Liver (tissue), 9 donors: ENCODE data around the gene CAP2. TPM values are rescaled to one million over a fixed set of nuclear protein-coding genes. Genes with fewer than 3 reads are reported as not detected.

Source experiments
- DNase-seq: peaks from one replicate; pipeline ENCODE4 v3.0.0-alpha.2; 2017; ENCODE audit warnings: low spot score
- H3K27ac ChIP-seq, 2 donors: one replicate each; pipeline ENCODE4 v1.7.0; 2013; ENCODE audit warnings: inconsistent platforms in 2 of 2, low read length in 2 of 2, control low read depth in 1 of 2, low read depth in 1 of 2, mild to moderate bottlenecking in 1 of 2
- H3K27me3 ChIP-seq, 4 donors: one replicate each; pipeline versions ENCODE4 v1.6.1 to v1.7.0; 2013; ENCODE audit warnings: low read length in 3 of 4, inconsistent platforms in 1 of 4, mild to moderate bottlenecking in 1 of 4, moderate library complexity in 1 of 4; ENCODE audit not compliant: control insufficient read depth in 4 of 4, insufficient read depth in 4 of 4
- H3K36me3 ChIP-seq, 4 donors: one replicate each; pipeline versions ENCODE4 v1.6.1 to v1.7.0; 2013; ENCODE audit warnings: low read length in 3 of 4, mild to moderate bottlenecking in 3 of 4, low read depth in 1 of 4, moderate library complexity in 1 of 4; ENCODE audit not compliant: control insufficient read depth in 4 of 4, insufficient read depth in 3 of 4
- H3K4me1 ChIP-seq, 4 donors: one replicate each; pipeline versions ENCODE4 v1.6.1 to v1.7.0; 2013; ENCODE audit warnings: low read length in 3 of 4, mild to moderate bottlenecking in 3 of 4, moderate library complexity in 1 of 4; ENCODE audit not compliant: control insufficient read depth in 4 of 4, insufficient read depth in 4 of 4
- H3K4me3 ChIP-seq, 3 donors: one replicate each; pipeline versions ENCODE4 v1.6.1 to v1.7.0; 2013; ENCODE audit warnings: low read length in 3 of 3, control low read depth in 1 of 3, low read depth in 1 of 3, mild to moderate bottlenecking in 1 of 3
- H3K9ac ChIP-seq, 2 donors: one replicate each; pipeline ENCODE4 v1.7.0; 2013; ENCODE audit warnings: low read length in 2 of 2, mild to moderate bottlenecking in 2 of 2, moderate library complexity in 2 of 2, control low read depth in 1 of 2, low read depth in 1 of 2
- H3K9me3 ChIP-seq, 4 donors: one replicate each; pipeline versions ENCODE4 v1.6.1 to v1.7.0; 2013; ENCODE audit warnings: low read length in 3 of 4; ENCODE audit not compliant: control insufficient read depth in 4 of 4
- CTCF ChIP-seq: fragments of 150-350 bp; IDR thresholded peaks from 2 replicates; pipeline ENCODE4 v1.5.1; 2017; ENCODE audit warnings: improper control_type of control experiment, low read depth, low read length; ENCODE audit not compliant: missing input control
- EGR1 ChIP-seq, 2 donors: IDR thresholded peaks; 2 replicates each; pipeline ENCODE4 v1.6.1; 2016 to 2018; ENCODE audit warnings: antibody characterized with exemption in 2 of 2, low read depth in 2 of 2
- FOXA1 ChIP-seq: IDR thresholded peaks from 2 replicates; pipeline ENCODE4 v1.6.1; 2016; ENCODE audit warnings: antibody characterized with exemption
- FOXA2 ChIP-seq: IDR thresholded peaks from 2 replicates; pipeline ENCODE4 v1.6.1; 2016; ENCODE audit warnings: antibody characterized with exemption
- GABPA ChIP-seq, 2 donors: IDR thresholded peaks in 1 of 2; conservative IDR thresholded peaks in 1 of 2; 2 replicates each; pipeline ENCODE4 v1.6.1; 2016; ENCODE audit warnings: antibody characterized with exemption in 2 of 2, mild to moderate bottlenecking in 1 of 2, moderate library complexity in 1 of 2
- HNF4A ChIP-seq, 2 donors: conservative IDR thresholded peaks; 2 replicates each; pipeline ENCODE4 v1.6.1; 2016; ENCODE audit warnings: antibody characterized with exemption in 2 of 2, mild to moderate bottlenecking in 2 of 2
- HNF4G ChIP-seq: IDR thresholded peaks from 2 replicates; pipeline ENCODE4 v1.6.1; 2016; ENCODE audit warnings: antibody characterized with exemption
- JUND ChIP-seq, 2 donors: IDR thresholded peaks; 2 replicates each; pipeline ENCODE4 v1.6.1; 2016; ENCODE audit warnings: antibody characterized with exemption in 2 of 2
- RXRA ChIP-seq, 2 donors: IDR thresholded peaks; 2 replicates each; pipeline ENCODE4 v1.6.1; 2017 to 2018; ENCODE audit warnings: antibody characterized with exemption in 2 of 2, mild to moderate bottlenecking in 1 of 2
- SP1 ChIP-seq: IDR thresholded peaks from 2 replicates; pipeline ENCODE4 v1.6.1; 2018; ENCODE audit warnings: antibody characterized with exemption, mild to moderate bottlenecking
- TAF1 ChIP-seq: conservative IDR thresholded peaks from 2 replicates; pipeline ENCODE4 v1.6.1; 2016; ENCODE audit warnings: antibody characterized with exemption, mild to moderate bottlenecking
- YY1 ChIP-seq: IDR thresholded peaks from 2 replicates; pipeline ENCODE4 v1.6.1; 2016; ENCODE audit warnings: antibody characterized with exemption, mild to moderate bottlenecking
- ZBTB33 ChIP-seq: IDR thresholded peaks from 2 replicates; pipeline ENCODE4 v1.6.1; 2016; ENCODE audit warnings: antibody characterized with exemption
- WGBS: extraction: QIAGEN DNeasy Blood & Tissue Kit; methylation state at CpG from one replicate; pipeline ENCODE4 v1.1.7; 2013; 5-methylcytosine and 5-hydroxymethylcytosine counted together
- polyA plus RNA-seq, 2 donors: library from polyadenylated mRNA; stranded (reverse) in 1 of 2; unstranded in 1 of 2; fragments of 200-250 nt in 1 of 2; fragments of >200 nt in 1 of 2; fragmentation: Nextera tagmentation in 1 of 2; extraction: Ambion mirVana in 1 of 2; gene quantifications; one replicate each; pipeline versions ENCODE4 v1.2.1 to v1.2.3, GENCODE V29; 2013 to 2015
- total RNA-seq, 2 donors: library from RNA; depleted of rRNA; stranded (reverse); fragments of >200 nt; gene quantifications; one replicate each; pipeline ENCODE4 v1.2.3, GENCODE V29; 2014
- TF ChIP-seq, protein P1 (sequence below): IDR thresholded peaks from 2 replicates; pipeline ENCODE4 v1.6.1; 2016; ENCODE audit warnings: antibody characterized with exemption, mild to moderate bottlenecking
- donor health status: healthy.
- donor health status: healthy.
- donor health status: healthy.
- donor health status: healthy.
- donor health status: healthy.

The CAP2 gene
- total and polyA plus RNA-seq, 4 donors = 1.2 to 6.4 (median 2.5) TPM

GRCh38 chr6:17506962-17507361 is 113.6 kb downstream of the CAP2 start:
- Histone ChIP-seq H3K4me3 (no peak overlapping the region), H3K27ac (no peak overlapping the region), H3K4me1 (peaks cover 0 to 3% (median 1%) of the 10 kb centered on the region in 4 donors), H3K36me3 (no peaks in the 10 kb centered on the region), H3K9ac (no peak overlapping the region), H3K9me3 (no peaks in the 10 kb centered on the region), H3K27me3 (no peaks in the 10 kb centered on the region)
- TF ChIP-seq SP1 (no peak), JUND (IDR thresholded peaks at IDR 0.05) (no peak), ZBTB33 (no peak)
- TF ChIP-seq, protein P1, sequence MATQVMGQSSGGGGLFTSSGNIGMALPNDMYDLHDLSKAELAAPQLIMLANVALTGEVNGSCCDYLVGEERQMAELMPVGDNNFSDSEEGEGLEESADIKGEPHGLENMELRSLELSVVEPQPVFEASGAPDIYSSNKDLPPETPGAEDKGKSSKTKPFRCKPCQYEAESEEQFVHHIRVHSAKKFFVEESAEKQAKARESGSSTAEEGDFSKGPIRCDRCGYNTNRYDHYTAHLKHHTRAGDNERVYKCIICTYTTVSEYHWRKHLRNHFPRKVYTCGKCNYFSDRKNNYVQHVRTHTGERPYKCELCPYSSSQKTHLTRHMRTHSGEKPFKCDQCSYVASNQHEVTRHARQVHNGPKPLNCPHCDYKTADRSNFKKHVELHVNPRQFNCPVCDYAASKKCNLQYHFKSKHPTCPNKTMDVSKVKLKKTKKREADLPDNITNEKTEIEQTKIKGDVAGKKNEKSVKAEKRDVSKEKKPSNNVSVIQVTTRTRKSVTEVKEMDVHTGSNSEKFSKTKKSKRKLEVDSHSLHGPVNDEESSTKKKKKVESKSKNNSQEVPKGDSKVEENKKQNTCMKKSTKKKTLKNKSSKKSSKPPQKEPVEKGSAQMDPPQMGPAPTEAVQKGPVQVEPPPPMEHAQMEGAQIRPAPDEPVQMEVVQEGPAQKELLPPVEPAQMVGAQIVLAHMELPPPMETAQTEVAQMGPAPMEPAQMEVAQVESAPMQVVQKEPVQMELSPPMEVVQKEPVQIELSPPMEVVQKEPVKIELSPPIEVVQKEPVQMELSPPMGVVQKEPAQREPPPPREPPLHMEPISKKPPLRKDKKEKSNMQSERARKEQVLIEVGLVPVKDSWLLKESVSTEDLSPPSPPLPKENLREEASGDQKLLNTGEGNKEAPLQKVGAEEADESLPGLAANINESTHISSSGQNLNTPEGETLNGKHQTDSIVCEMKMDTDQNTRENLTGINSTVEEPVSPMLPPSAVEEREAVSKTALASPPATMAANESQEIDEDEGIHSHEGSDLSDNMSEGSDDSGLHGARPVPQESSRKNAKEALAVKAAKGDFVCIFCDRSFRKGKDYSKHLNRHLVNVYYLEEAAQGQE = no peak
- DNase-seq = no peak
- 95% methylated on average over 12 of the region's 12 CpGs for WGBS

DNA sequence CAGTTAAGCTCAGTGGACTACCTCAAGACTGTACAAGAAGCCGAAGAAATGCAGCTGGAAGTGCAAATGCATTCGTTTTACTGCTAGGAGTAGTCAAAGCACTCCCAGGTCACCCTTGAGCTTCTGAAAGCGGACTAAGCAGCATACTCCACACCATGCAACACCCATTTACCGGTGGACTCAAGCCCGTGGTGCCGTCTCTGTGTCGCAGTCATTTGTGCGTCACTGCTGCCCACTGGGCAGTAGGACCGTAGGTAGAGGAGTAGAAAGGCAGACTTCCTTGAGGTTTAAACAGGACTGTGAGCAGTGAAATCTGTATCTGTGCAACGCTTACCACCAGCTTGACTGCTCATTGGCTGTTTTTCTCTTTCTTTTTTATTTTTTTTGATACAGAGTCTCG is 117.7 kb downstream of the CAP2 start:
- no peaks in the 10 kb centered on the region for H3K36me3 ChIP-seq
- no peak overlapping the region for H3K9ac ChIP-seq
- no peaks in the 10 kb centered on the region for H3K4me1 ChIP-seq
- TF ChIP-seq HNF4G (no peak), CTCF (no peak), TAF1 (no peak), HNF4A (conservative IDR thresholded peaks at IDR 0.05) (no peak), FOXA2 (no peak), JUND (IDR thresholded peaks at IDR 0.05) (no peak), YY1 (no peak), FOXA1 (no peak), GABPA (IDR thresholded peaks at IDR 0.05 in 1 of 2, conservative IDR thresholded peaks at IDR 0.05 in 1 of 2) (no peak), EGR1 (IDR thresholded peaks at IDR 0.05; ENCODE audit: low read depth in 2 of 2) (no peak), RXRA (IDR thresholded peaks at IDR 0.05) (no peak)
- no peaks in the 10 kb centered on the region for H3K27me3 ChIP-seq
- no peak for DNase-seq
- H3K27ac ChIP-seq = no peak overlapping the region
- H3K9me3 ChIP-seq = no peaks in the 10 kb centered on the region
- 97% methylated on average over 11 of the region's 11 CpGs for WGBS
- no peak overlapping the region for H3K4me3 ChIP-seq
